K562 (cell line): ENCODE measurements around the gene TBC1D3B. TPM values are rescaled to one million over a fixed set of nuclear protein-coding genes. Genes with fewer than 3 reads are reported as not detected.
A peak's percentile ranks its signal among the peaks of the same experiment; 100 is the strongest.
"Not testable (repeated sequence)": the region's sequence is repeated elsewhere in the genome, so short reads cannot be mapped to it uniquely, and the experiment has no call there.

Experiments used
- ATAC-seq: fragments of 200-7000 bp; cut with Tn5 transposase; 3 replicates; pipeline ENCODE4 v1.9.1; 2020; ENCODE audit warnings: moderate library complexity
- BruUV-seq: library from RNA; stranded (reverse); fragments of 400-500 nt; replicated peaks from 2 replicates; lab custom pipeline; 2021; lab: Mats Ljungman, UMichigan
- CTCF ChIA-PET: fragments of 300-600 bp; formaldehyde crosslinking; extraction: SDS; loops from one replicate; lab custom pipeline; 2021; ENCODE audit warnings: low intra/inter-chr PET ratio; lab: Yijun Ruan, JAX
- POLR2A ChIA-PET: fragments of 300-600, 350-650 bp; sonication (Branson Sonifier 250); formaldehyde crosslinking; extraction: SDS; loops from one replicate; lab custom pipeline; 2021; ENCODE audit warnings: antibody characterized with exemption, inconsistent platforms; lab: Yijun Ruan, JAX
- DNase-seq, 4 experiments: peaks; one replicate each; pipeline versions ENCODE4 v3.0.0 to v3.0.0-alpha.2; 2011 to 2018; ENCODE audit warnings: low spot score in 3 of 4, mixed read lengths in 3 of 4; ENCODE audit errors: extremely low read depth in 1 of 4
- FAIRE-seq: peaks from 2 replicates; lab custom pipeline; 2011; peaks lifted over from hg19 to GRCh38; lab: Jason Lieb, UNC
- H2AFZ ChIP-seq: 2 replicates; pipeline ENCODE4 v1.6.0; 2011; ENCODE audit warnings: low read depth, low read length, control low read depth, inconsistent platforms
- H3K27ac ChIP-seq: fragments of 200-600 bp; 3 replicates; pipeline ENCODE4 v1.8.0; 2011; ENCODE audit warnings: low read depth, mild to moderate bottlenecking, control low read depth, inconsistent platforms, low read length, moderate library complexity, mixed read lengths; ENCODE audit errors: extremely low read depth
- H3K27me3 ChIP-seq, 2 experiments: fragments of 300-600 bp in 1 of 2; 2 replicates in 1 of 2; 3 replicates in 1 of 2; pipeline versions ENCODE4 v1.6.0 to v1.8.0; 2011; ENCODE audit warnings: inconsistent platforms in 2 of 2, low read length in 2 of 2, mild to moderate bottlenecking in 1 of 2, mixed read lengths in 1 of 2, moderate library complexity in 1 of 2; ENCODE audit not compliant: control insufficient read depth in 2 of 2, insufficient read depth in 2 of 2
- H3K36me3 ChIP-seq: fragments of 300-600 bp; 3 replicates; pipeline ENCODE4 v1.8.0; 2011; ENCODE audit warnings: mild to moderate bottlenecking, low read length, inconsistent platforms; ENCODE audit not compliant: control insufficient read depth, insufficient read depth
- H3K4me1 ChIP-seq, 2 experiments: fragments of 200-600 bp in 1 of 2; replicated peaks in 1 of 2; 2 replicates in 1 of 2; 3 replicates in 1 of 2; pipeline versions ENCODE4 v1.5.1 to v1.8.0; 2011; ENCODE audit warnings: inconsistent platforms in 2 of 2, low read length in 2 of 2, mild to moderate bottlenecking in 1 of 2, mixed read lengths in 1 of 2, moderate library complexity in 1 of 2; ENCODE audit not compliant: control insufficient read depth in 2 of 2, insufficient read depth in 2 of 2
- H3K4me2 ChIP-seq: 2 replicates; pipeline ENCODE4 v1.6.1; 2011; ENCODE audit warnings: low read length, control low read depth, inconsistent platforms, mixed read lengths; ENCODE audit not compliant: insufficient read depth
- H3K4me3 ChIP-seq: fragments of 200-600 bp; sonication (generic), shearing (Covaris generic); 2 replicates; pipeline ENCODE4 v1.5.1; 2016; ENCODE audit warnings: control low read depth, inconsistent platforms
- H3K79me2 ChIP-seq: fragments of 200-600 bp; 3 replicates; pipeline ENCODE4 v1.8.0; 2011; ENCODE audit warnings: low read length, inconsistent platforms; ENCODE audit not compliant: control insufficient read depth, insufficient read depth
- H3K9ac ChIP-seq, 2 experiments: 2 replicates each; pipeline versions ENCODE4 v1.6.0 to v1.6.1; 2011; ENCODE audit warnings: low read depth in 2 of 2, low read length in 2 of 2, control low read depth in 1 of 2, inconsistent platforms in 1 of 2, mild to moderate bottlenecking in 1 of 2, mixed read lengths in 1 of 2; ENCODE audit not compliant: insufficient read depth in 1 of 2
- H3K9me1 ChIP-seq: one replicate; pipeline ENCODE4 v1.6.0; 2011; ENCODE audit warnings: inconsistent platforms, mild to moderate bottlenecking, low read length, moderate library complexity; ENCODE audit not compliant: control insufficient read depth, insufficient read depth
- H3K9me3 ChIP-seq: replicated peaks from 2 replicates; pipeline ENCODE4 v1.5.1; 2011; ENCODE audit warnings: low read depth, low read length, inconsistent platforms; ENCODE audit not compliant: control insufficient read depth, insufficient read depth
- H4K20me1 ChIP-seq: replicated peaks from 2 replicates; pipeline ENCODE4 v1.6.1; 2011; ENCODE audit warnings: low read length, inconsistent platforms, mixed read lengths; ENCODE audit not compliant: control insufficient read depth, insufficient read depth
- WGBS: fragments of 100-300 bp; shearing (Covaris generic); methylation state at CpG from one replicate; pipeline ENCODE4 v1.1.6; 2016; ENCODE audit warnings: low coverage, mixed read lengths; ENCODE audit not compliant: insufficient coverage; ENCODE audit errors: missing lambda C conversion rate; 5-methylcytosine and 5-hydroxymethylcytosine counted together
- in situ Hi-C: fragments of 300-500 bp; cut with MboI; formaldehyde crosslinking; loops from 4 replicates; pipeline ENCODE4 v1.15.0; 2018; ENCODE audit warnings: inconsistent platforms, mixed read lengths
- intact Hi-C: fragments of 100-400 bp; cut with micrococcal nuclease; formaldehyde crosslinking; loops from 2 replicates; pipeline ENCODE4 v1.14.2; 2022
- polyA plus RNA-seq, 8 experiments: library from polyadenylated mRNA; depleted of rRNA in 4 of 8; stranded (reverse) in 5 of 8; unstranded in 3 of 8; fragments of >200 nt; fragmentation: Nextera tagmentation in 2 of 8; fragmentation: Illumina TruSeq in 1 of 8; extraction: Ambion mirVana in 2 of 8; extraction: Trizol in 1 of 8; gene quantifications; 2 replicates each; pipeline versions ENCODE4 v1.2.1 to v1.2.3, GENCODE V29; 2011 to 2014; ENCODE audit warnings: inconsistent platforms in 1 of 8, missing spikeins in 1 of 8
- total RNA-seq, 7 experiments: library from RNA; depleted of rRNA in 6 of 7; stranded (reverse); fragments of >200 nt in 6 of 7; fragmentation: Illumina TruSeq in 2 of 7; extraction: Trizol in 2 of 7; gene quantifications; 2 replicates each; pipeline versions ENCODE4 v1.2.1 to v1.2.3, GENCODE V29; 2011 to 2021; ENCODE audit warnings: low replicate concordance in 1 of 7
- TF ChIP-seq, protein P1 (sequence below): IDR thresholded peaks from 2 replicates; pipeline ENCODE4 v1.6.1; 2016; ENCODE audit warnings: missing genetic modification characterization, missing compliant biosample characterization

Gene TBC1D3B
- total and polyA plus RNA-seq, 9 of the 15 experiments (the other 6 are each of a cell fraction or from before 2014, with no cell fraction given): 0.29 to 0.60 TPM; not detected in 7

DNA sequence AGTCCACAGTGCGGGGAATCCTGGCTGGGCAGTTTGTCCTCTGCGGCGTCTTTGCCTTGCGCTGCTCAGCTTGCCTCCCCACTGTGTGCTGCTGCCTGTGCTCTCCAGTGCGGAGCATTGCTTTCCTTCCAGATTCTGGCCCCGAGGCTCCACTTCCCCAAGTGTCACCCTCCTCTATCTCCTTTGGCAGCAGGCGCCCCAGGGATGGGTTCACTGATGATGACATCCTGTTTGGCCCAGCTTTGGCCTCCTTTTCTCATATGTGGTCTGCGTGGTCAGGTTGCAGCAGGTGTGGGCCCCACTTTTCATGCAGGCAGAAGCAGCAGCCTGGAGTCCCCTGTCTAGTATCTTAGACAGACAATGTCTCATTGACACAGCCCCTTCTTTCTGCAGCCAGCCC, 25.1 kb upstream of the TBC1D3B start:
- in situ Hi-C loops: loop anchor here (25.0 kb wide), 2 partner anchors 161 to 1961 kb away; no protein-coding TSS in a partner anchor
- H2AFZ ChIP-seq, H3K27ac ChIP-seq, DNase-seq, H3K9me1 ChIP-seq, H3K4me2 ChIP-seq, H4K20me1 ChIP-seq, POLR2A ChIA-PET, H3K4me1 ChIP-seq, FAIRE-seq, intact Hi-C loops, CTCF ChIA-PET, H3K9ac ChIP-seq, BruUV-seq, H3K79me2 ChIP-seq, H3K36me3 ChIP-seq, H3K4me3 ChIP-seq, H3K9me3 ChIP-seq: not testable (repeated sequence)
- peak; percentile 36; the same call in 1 of the 3 replicates for ATAC-seq
- peaks cover 0 to 13% of the 10 kb centered on the region in 2 experiments; a peak in 4 of 5 replicates for H3K27me3 ChIP-seq
- 24% methylated on average over 8 of the region's 8 CpGs for WGBS

GRCh38 chr17:36201102-36201501, 24.7 kb upstream of the TBC1D3B start:
- H4K20me1 ChIP-seq, H3K4me2 ChIP-seq, H3K4me3 ChIP-seq, H3K9me1 ChIP-seq, DNase-seq, CTCF ChIA-PET, H3K9ac ChIP-seq, POLR2A ChIA-PET, ATAC-seq, BruUV-seq, H2AFZ ChIP-seq, FAIRE-seq, H3K36me3 ChIP-seq, H3K27ac ChIP-seq, H3K79me2 ChIP-seq, H3K9me3 ChIP-seq, H3K4me1 ChIP-seq, intact Hi-C loops: not testable (repeated sequence)
- WGBS: 9% methylated on average over 2 of the region's 4 CpGs
- peaks cover 2 to 16% of the 10 kb centered on the region in 2 experiments; a peak in 4 of 5 replicates for H3K27me3 ChIP-seq
- in situ Hi-C loops: loop anchor here (25.0 kb wide), 2 partner anchors 161 to 1961 kb away; no protein-coding TSS in a partner anchor
- TF ChIP-seq, protein P1, sequence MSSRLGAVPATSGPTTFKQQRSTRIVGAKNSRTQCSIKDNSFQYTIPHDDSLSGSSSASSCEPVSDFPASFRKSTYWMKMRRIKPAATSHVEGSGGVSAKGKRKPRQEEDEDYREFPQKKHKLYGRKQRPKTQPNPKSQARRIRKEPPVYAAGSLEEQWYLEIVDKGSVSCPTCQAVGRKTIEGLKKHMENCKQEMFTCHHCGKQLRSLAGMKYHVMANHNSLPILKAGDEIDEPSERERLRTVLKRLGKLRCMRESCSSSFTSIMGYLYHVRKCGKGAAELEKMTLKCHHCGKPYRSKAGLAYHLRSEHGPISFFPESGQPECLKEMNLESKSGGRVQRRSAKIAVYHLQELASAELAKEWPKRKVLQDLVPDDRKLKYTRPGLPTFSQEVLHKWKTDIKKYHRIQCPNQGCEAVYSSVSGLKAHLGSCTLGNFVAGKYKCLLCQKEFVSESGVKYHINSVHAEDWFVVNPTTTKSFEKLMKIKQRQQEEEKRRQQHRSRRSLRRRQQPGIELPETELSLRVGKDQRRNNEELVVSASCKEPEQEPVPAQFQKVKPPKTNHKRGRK (tag): peak; percentile 91
